Epithelial cell of prostate (primary cell): ENCODE data around the gene RABGAP1.

Source experiments
- DNase-seq: peaks from one replicate; pipeline ENCODE4 v3.0.0-alpha.2; 2011; ENCODE audit warnings: low read depth, low spot score
- H3K27ac ChIP-seq: fragments of 450-650 bp; 2 replicates; pipeline ENCODE4 v1.5.1; 2017; ENCODE audit warnings: mild to moderate bottlenecking

RABGAP1 gene

GRCh38 chr9:123043081-123043939, 102.5 kb downstream of the RABGAP1 start:
- no peak for DNase-seq
- H3K27ac ChIP-seq, result no peak overlapping the region

- H3K27ac ChIP-seq, result no peak overlapping the region
- no peak for DNase-seq
Measured at GRCh38 chr9:123044586-123044985, 103.8 kb downstream of the RABGAP1 start.

- H3K27ac ChIP-seq, result no peak overlapping the region
- DNase-seq, result no peak
Measured at GRCh38 chr9:123046406-123047195, 105.8 kb downstream of the RABGAP1 start.

GRCh38 chr9:123048748-123049147, 107.9 kb downstream of the RABGAP1 start:
- no peak overlapping the region for H3K27ac ChIP-seq
- DNase-seq, result no peak

GRCh38 chr9:123049589-123050222, 108.9 kb downstream of the RABGAP1 start:
- no peak for DNase-seq
- no peak overlapping the region for H3K27ac ChIP-seq

- no peak for DNase-seq
- H3K27ac ChIP-seq, result no peak overlapping the region
Measured at GRCh38 chr9:123053046-123053445, 112.2 kb downstream of the RABGAP1 start.

GRCh38 chr9:123053711-123054110, 112.9 kb downstream of the RABGAP1 start:
- DNase-seq, result no peak
- no peak overlapping the region for H3K27ac ChIP-seq

- H3K27ac ChIP-seq, result no peak overlapping the region
- peak; percentile 6 for DNase-seq
Measured at GRCh38 chr9:123058834-123059233, 118.0 kb downstream of the RABGAP1 start.

GRCh38 chr9:123059472-123060220, 118.8 kb downstream of the RABGAP1 start:
- no peak for DNase-seq
- H3K27ac ChIP-seq, result no peak overlapping the region

- no peak overlapping the region for H3K27ac ChIP-seq
- DNase-seq, result no peak
Measured at GRCh38 chr9:123061216-123061615, 120.4 kb downstream of the RABGAP1 start.

- DNase-seq, result no peak
- no peak overlapping the region for H3K27ac ChIP-seq
Measured at GRCh38 chr9:123062351-123063176, 121.7 kb downstream of the RABGAP1 start.

- no peak overlapping the region for H3K27ac ChIP-seq
- DNase-seq, result no peak
Measured at GRCh38 chr9:123063177-123063598, 122.4 kb downstream of the RABGAP1 start.

- DNase-seq, result no peak
- H3K27ac ChIP-seq, result no peak overlapping the region
Measured at GRCh38 chr9:123063896-123064295, 123.1 kb downstream of the RABGAP1 start.

- no peak overlapping the region for H3K27ac ChIP-seq
- no peak for DNase-seq
Measured at GRCh38 chr9:123064716-123065115, 123.9 kb downstream of the RABGAP1 start.

- no peak overlapping the region for H3K27ac ChIP-seq
- no peak for DNase-seq
Measured at GRCh38 chr9:123065196-123065595, 124.4 kb downstream of the RABGAP1 start.

GRCh38 chr9:123067136-123067535, 126.3 kb downstream of the RABGAP1 start:
- no peak for DNase-seq
- no peak overlapping the region for H3K27ac ChIP-seq

GRCh38 chr9:123069010-123069481, 128.2 kb downstream of the RABGAP1 start:
- no peak for DNase-seq
- H3K27ac ChIP-seq, result no peak overlapping the region

- H3K27ac ChIP-seq, result no peak overlapping the region
- DNase-seq, result no peak
Measured at GRCh38 chr9:123070198-123070597, 129.4 kb downstream of the RABGAP1 start.

- no peak for DNase-seq
- no peak overlapping the region for H3K27ac ChIP-seq
Measured at GRCh38 chr9:123072407-123072995, 131.7 kb downstream of the RABGAP1 start.
